ENCODE results near the gene NPTXR. TPM values are rescaled to one million over a fixed set of nuclear protein-coding genes. Genes with fewer than 3 reads are reported as not detected.

NPTXR gene
- total and polyA plus RNA-seq, 10 of the 15 experiments (the other 5 are each of a cell fraction or from before 2014, with no cell fraction given): 0.02 to 0.38 (median 0.07) TPM; not detected in 2

DNA sequence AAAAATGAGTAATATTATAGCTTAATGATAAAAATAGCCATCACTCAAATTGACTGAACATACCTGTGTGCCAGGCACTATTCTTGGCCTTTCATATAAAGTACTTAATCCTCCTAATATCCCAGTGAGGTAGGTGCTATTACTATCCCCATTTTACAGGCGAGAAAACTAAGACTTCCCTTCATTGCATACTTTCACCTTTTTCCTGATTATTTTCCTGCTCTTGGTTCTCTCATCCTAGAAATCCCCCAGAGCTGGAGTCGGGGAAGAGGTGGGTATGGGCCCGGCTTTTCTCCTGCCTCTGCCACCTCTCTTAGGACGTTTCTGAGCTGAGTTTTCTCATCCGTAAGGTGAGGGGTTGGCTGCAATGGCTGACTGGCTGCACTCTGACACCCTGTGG lies 2.2 kb downstream of the NPTXR start:
- in situ Hi-C loops (cut with MboI): no loop called here
- Histone ChIP-seq H3K36me3 (ENCODE audit: control insufficient read depth in 2 of 2, insufficient read depth in 2 of 2, low read length in 1 of 2) (no peaks in the 10 kb centered on the region), H3K4me2 (ENCODE audit: control insufficient read depth, insufficient read depth) (no peak overlapping the region), H3K79me2 (ENCODE audit: control insufficient read depth, insufficient read depth, low read length) (no peaks in the 10 kb centered on the region), H3K4me1 (ENCODE audit: control insufficient read depth, insufficient read depth, low read length) (no peaks in the 10 kb centered on the region), H3K27ac (ENCODE audit: control insufficient read depth, insufficient read depth) (no peak overlapping the region), H3K9me3 (replicated peaks; ENCODE audit: control insufficient read depth, insufficient read depth, low read length) (no peaks in the 10 kb centered on the region), H3K9ac (ENCODE audit: control insufficient read depth, insufficient read depth, low read length) (no peak overlapping the region), H4K20me1 (ENCODE audit: control insufficient read depth, insufficient read depth) (no peaks in the 10 kb centered on the region), H3K27me3 (replicated peaks in 1 of 2; ENCODE audit: control insufficient read depth in 2 of 2, insufficient read depth in 2 of 2, low read length in 1 of 2) (peaks cover 22 to 26% of the 10 kb centered on the region in 2 experiments), H3K4me3 (no peak overlapping the region), H2AFZ (ENCODE audit: control insufficient read depth, low read depth, low read length) (no peak overlapping the region)
- POLR2A ChIA-PET: interaction anchor here (0.6 kb wide), 1 partner anchor 635 kb away, joined by 3 read pairs; no protein-coding TSS in a partner anchor
- DNase-seq (ENCODE audit: low read depth, low spot score) (no peak), FAIRE-seq (no peak), ATAC-seq (no peak)
- SMC1A ChIA-PET (ENCODE audit: uncharacterized antibody, unreplicated experiment): no interaction called here
- WGBS (ENCODE audit: insufficient coverage, insufficient replicate concordance, low lambda C conversion rate, missing lambda C conversion rate): 2% methylated on average over 5 of the region's 5 CpGs
- CTCF ChIA-PET: interaction anchor here (1.0 kb wide), 1 partner anchor 28 kb away, joined by 3 read pairs; no protein-coding TSS in a partner anchor
- RAD21 ChIA-PET (ENCODE audit: unreplicated experiment): no interaction called here
- intact Hi-C loops (cut with micrococcal nuclease; ENCODE audit: unreplicated experiment): no loop called here
- no peak for TF ChIP-seq CREB1 (IDR thresholded peaks at IDR 0.05; ENCODE audit: low read depth)
- no peak for TF ChIP-seq CEBPB (IDR thresholded peaks at IDR 0.05; ENCODE audit: borderline replicate concordance in 1 of 2, low read depth in 2 of 2, low read length in 2 of 2)
- no peak for TF ChIP-seq RAD21 (IDR thresholded peaks at IDR 0.05; ENCODE audit: insufficient read depth, low read depth, low read length)
- no peak for TF ChIP-seq SPI1 (IDR thresholded peaks at IDR 0.05; ENCODE audit: borderline replicate concordance, insufficient read depth, low read depth, low read length)
- TF ChIP-seq PML (IDR thresholded peaks at IDR 0.05; ENCODE audit: low read length): no peak
- TF ChIP-seq, protein P1, sequence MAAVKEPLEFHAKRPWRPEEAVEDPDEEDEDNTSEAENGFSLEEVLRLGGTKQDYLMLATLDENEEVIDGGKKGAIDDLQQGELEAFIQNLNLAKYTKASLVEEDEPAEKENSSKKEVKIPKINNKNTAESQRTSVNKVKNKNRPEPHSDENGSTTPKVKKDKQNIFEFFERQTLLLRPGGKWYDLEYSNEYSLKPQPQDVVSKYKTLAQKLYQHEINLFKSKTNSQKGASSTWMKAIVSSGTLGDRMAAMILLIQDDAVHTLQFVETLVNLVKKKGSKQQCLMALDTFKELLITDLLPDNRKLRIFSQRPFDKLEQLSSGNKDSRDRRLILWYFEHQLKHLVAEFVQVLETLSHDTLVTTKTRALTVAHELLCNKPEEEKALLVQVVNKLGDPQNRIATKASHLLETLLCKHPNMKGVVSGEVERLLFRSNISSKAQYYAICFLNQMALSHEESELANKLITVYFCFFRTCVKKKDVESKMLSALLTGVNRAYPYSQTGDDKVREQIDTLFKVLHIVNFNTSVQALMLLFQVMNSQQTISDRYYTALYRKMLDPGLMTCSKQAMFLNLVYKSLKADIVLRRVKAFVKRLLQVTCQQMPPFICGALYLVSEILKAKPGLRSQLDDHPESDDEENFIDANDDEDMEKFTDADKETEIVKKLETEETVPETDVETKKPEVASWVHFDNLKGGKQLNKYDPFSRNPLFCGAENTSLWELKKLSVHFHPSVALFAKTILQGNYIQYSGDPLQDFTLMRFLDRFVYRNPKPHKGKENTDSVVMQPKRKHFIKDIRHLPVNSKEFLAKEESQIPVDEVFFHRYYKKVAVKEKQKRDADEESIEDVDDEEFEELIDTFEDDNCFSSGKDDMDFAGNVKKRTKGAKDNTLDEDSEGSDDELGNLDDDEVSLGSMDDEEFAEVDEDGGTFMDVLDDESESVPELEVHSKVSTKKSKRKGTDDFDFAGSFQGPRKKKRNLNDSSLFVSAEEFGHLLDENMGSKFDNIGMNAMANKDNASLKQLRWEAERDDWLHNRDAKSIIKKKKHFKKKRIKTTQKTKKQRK (IDR thresholded peaks at IDR 0.05; ENCODE audit: low read depth, low read length): no peak
- TF ChIP-seq, protein P2, sequence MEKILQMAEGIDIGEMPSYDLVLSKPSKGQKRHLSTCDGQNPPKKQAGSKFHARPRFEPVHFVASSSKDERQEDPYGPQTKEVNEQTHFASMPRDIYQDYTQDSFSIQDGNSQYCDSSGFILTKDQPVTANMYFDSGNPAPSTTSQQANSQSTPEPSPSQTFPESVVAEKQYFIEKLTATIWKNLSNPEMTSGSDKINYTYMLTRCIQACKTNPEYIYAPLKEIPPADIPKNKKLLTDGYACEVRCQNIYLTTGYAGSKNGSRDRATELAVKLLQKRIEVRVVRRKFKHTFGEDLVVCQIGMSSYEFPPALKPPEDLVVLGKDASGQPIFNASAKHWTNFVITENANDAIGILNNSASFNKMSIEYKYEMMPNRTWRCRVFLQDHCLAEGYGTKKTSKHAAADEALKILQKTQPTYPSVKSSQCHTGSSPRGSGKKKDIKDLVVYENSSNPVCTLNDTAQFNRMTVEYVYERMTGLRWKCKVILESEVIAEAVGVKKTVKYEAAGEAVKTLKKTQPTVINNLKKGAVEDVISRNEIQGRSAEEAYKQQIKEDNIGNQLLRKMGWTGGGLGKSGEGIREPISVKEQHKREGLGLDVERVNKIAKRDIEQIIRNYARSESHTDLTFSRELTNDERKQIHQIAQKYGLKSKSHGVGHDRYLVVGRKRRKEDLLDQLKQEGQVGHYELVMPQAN (conservative IDR thresholded peaks at IDR 0.05): no peak
- TF ChIP-seq EGR1 (IDR thresholded peaks at IDR 0.05; ENCODE audit: borderline replicate concordance in 1 of 2, low read depth in 2 of 2, low read length in 2 of 2): no peak
- TF ChIP-seq, protein P3, sequence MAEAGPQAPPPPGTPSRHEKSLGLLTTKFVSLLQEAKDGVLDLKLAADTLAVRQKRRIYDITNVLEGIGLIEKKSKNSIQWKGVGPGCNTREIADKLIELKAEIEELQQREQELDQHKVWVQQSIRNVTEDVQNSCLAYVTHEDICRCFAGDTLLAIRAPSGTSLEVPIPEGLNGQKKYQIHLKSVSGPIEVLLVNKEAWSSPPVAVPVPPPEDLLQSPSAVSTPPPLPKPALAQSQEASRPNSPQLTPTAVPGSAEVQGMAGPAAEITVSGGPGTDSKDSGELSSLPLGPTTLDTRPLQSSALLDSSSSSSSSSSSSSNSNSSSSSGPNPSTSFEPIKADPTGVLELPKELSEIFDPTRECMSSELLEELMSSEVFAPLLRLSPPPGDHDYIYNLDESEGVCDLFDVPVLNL (IDR thresholded peaks at IDR 0.05; ENCODE audit: low read depth, low read length): no peak
- TF ChIP-seq CHD4 (IDR thresholded peaks at IDR 0.05): no peak
- BruUV-seq (replicated peaks): no TSS peak

Data from GM12878 (cell line).